Measurements from ENCODE around the gene LRRC18.

DNA sequence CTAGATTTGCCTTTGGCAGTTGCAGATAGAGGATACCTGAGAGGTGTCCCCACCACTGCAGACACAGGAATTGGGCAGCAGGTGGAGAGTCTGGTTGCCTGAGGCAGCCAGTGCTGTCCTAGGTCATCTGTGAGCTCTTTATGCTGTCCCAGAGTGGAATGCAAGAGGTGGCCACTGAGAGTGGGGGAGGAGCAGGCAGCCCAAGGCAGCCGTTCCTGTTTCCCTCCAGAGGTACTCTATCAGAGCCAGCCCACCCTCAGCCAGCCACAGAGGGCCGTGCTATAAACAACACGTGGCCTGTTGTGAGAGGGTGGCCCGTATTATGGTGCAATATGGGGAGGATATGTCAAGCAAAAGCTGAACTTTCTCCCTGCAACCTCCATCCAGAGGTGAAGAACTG lies 8.5 kb downstream of the LRRC18 start:
- TF ChIP-seq POLR2A (IDR thresholded peaks at IDR 0.05), result no peak
- TF ChIP-seq, protein P1, sequence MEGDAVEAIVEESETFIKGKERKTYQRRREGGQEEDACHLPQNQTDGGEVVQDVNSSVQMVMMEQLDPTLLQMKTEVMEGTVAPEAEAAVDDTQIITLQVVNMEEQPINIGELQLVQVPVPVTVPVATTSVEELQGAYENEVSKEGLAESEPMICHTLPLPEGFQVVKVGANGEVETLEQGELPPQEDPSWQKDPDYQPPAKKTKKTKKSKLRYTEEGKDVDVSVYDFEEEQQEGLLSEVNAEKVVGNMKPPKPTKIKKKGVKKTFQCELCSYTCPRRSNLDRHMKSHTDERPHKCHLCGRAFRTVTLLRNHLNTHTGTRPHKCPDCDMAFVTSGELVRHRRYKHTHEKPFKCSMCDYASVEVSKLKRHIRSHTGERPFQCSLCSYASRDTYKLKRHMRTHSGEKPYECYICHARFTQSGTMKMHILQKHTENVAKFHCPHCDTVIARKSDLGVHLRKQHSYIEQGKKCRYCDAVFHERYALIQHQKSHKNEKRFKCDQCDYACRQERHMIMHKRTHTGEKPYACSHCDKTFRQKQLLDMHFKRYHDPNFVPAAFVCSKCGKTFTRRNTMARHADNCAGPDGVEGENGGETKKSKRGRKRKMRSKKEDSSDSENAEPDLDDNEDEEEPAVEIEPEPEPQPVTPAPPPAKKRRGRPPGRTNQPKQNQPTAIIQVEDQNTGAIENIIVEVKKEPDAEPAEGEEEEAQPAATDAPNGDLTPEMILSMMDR (IDR thresholded peaks at IDR 0.05), result no peak

Data from Peyer's patch (tissue), 4 donors.